K562 (cell line): ENCODE measurements around the gene TRIM45. TPM values are rescaled to one million over a fixed set of nuclear protein-coding genes. Genes with fewer than 3 reads are reported as not detected.
A peak's percentile ranks its signal among the peaks of the same experiment; 100 is the strongest.

Experiments
- CEBPG ChIP-seq, 3 experiments: fragments of 200-800 bp in 1 of 3; sonication (Bioruptor generic) in 1 of 3; sonication (generic) in 1 of 3; formaldehyde crosslinking in 1 of 3; IDR thresholded peaks in 2 of 3; conservative IDR thresholded peaks in 1 of 3; 2 replicates each; pipeline versions ENCODE4 v1.6.1 to v1.8.0; 2016 to 2022; ENCODE audit warnings: missing compliant biosample characterization in 2 of 3, missing genetic modification characterization in 2 of 3, mild to moderate bottlenecking in 1 of 3, missing genetic modification reagents in 1 of 3
- HDAC8 ChIP-seq: fragments of 450-650 bp; IDR thresholded peaks from 2 replicates; pipeline ENCODE4 v1.6.1; 2016; ENCODE audit warnings: mild to moderate bottlenecking, missing genetic modification characterization, moderate library complexity, missing compliant biosample characterization
- MIER1 ChIP-seq: fragments of 450-650 bp; IDR thresholded peaks from 2 replicates; pipeline ENCODE4 v1.6.1; 2016; ENCODE audit warnings: antibody characterized with exemption, mild to moderate bottlenecking, low read depth
- NFE2 ChIP-seq: IDR thresholded peaks from 2 replicates; pipeline ENCODE4 v1.6.1; 2014; ENCODE audit warnings: antibody characterized with exemption, low read depth
- POLR2AphosphoS2 ChIP-seq: IDR thresholded peaks from 2 replicates; pipeline ENCODE4 v1.6.1; 2012; ENCODE audit warnings: low read length, improper control_type of control experiment
- PYGO2 ChIP-seq: fragments of 450-650 bp; IDR thresholded peaks from 2 replicates; pipeline ENCODE4 v1.6.1; 2016; ENCODE audit warnings: mild to moderate bottlenecking, missing genetic modification characterization, moderate library complexity, missing compliant biosample characterization
- STAT5A ChIP-seq: IDR thresholded peaks from 2 replicates; pipeline ENCODE4 v1.6.1; 2012; ENCODE audit warnings: low read length, inconsistent platforms, borderline replicate concordance
- ZNF124 ChIP-seq: sonication (generic); formaldehyde crosslinking; IDR thresholded peaks from 2 replicates; pipeline ENCODE4 v1.8.1; 2022; ENCODE audit warnings: missing genetic modification reagents
- ZNF592 ChIP-seq: fragments of 450-650 bp; IDR thresholded peaks from 2 replicates; pipeline ENCODE4 v1.6.1; 2017; ENCODE audit warnings: antibody characterized with exemption, mild to moderate bottlenecking
- ZNF639 ChIP-seq, 2 experiments: fragments of 200-800 bp in 1 of 2; sonication (Bioruptor generic) in 1 of 2; sonication (generic) in 1 of 2; formaldehyde crosslinking in 1 of 2; IDR thresholded peaks in 1 of 2; conservative IDR thresholded peaks in 1 of 2; 2 replicates each; pipeline versions ENCODE4 v1.5.0 to v1.6.1; 2016 to 2020; ENCODE audit warnings: missing compliant biosample characterization in 1 of 2, missing genetic modification characterization in 1 of 2, missing genetic modification reagents in 1 of 2
- polyA plus RNA-seq, 8 experiments: library from polyadenylated mRNA; depleted of rRNA in 4 of 8; stranded (reverse) in 5 of 8; unstranded in 3 of 8; fragments of >200 nt; fragmentation: Nextera tagmentation in 2 of 8; fragmentation: Illumina TruSeq in 1 of 8; extraction: Ambion mirVana in 2 of 8; extraction: Trizol in 1 of 8; gene quantifications; 2 replicates each; pipeline versions ENCODE4 v1.2.1 to v1.2.3, GENCODE V29; 2011 to 2014; ENCODE audit warnings: inconsistent platforms in 1 of 8, missing spikeins in 1 of 8
- total RNA-seq, 7 experiments: library from RNA; depleted of rRNA in 6 of 7; stranded (reverse); fragments of >200 nt in 6 of 7; fragmentation: Illumina TruSeq in 2 of 7; extraction: Trizol in 2 of 7; gene quantifications; 2 replicates each; pipeline versions ENCODE4 v1.2.1 to v1.2.3, GENCODE V29; 2011 to 2021; ENCODE audit warnings: low replicate concordance in 1 of 7
- TF ChIP-seq, protein P1 (sequence below): fragments of 450-650 bp; IDR thresholded peaks from 2 replicates; pipeline ENCODE4 v1.6.1; 2018; ENCODE audit not compliant: partially characterized antibody
- TF ChIP-seq, protein P2 (sequence below), 2 experiments: fragments of 150-350 bp in 1 of 2; IDR thresholded peaks; 2 replicates each; pipeline ENCODE4 v1.6.1; 2012 to 2016; ENCODE audit warnings: low read depth in 2 of 2, low read length in 2 of 2, mild to moderate bottlenecking in 1 of 2, moderate library complexity in 1 of 2

Gene TRIM45
- total and polyA plus RNA-seq, 9 of the 15 experiments (the other 6 are each of a cell fraction or from before 2014, with no cell fraction given): 1.9 to 6.2 (median 3.6) TPM

- TF ChIP-seq, protein P1, sequence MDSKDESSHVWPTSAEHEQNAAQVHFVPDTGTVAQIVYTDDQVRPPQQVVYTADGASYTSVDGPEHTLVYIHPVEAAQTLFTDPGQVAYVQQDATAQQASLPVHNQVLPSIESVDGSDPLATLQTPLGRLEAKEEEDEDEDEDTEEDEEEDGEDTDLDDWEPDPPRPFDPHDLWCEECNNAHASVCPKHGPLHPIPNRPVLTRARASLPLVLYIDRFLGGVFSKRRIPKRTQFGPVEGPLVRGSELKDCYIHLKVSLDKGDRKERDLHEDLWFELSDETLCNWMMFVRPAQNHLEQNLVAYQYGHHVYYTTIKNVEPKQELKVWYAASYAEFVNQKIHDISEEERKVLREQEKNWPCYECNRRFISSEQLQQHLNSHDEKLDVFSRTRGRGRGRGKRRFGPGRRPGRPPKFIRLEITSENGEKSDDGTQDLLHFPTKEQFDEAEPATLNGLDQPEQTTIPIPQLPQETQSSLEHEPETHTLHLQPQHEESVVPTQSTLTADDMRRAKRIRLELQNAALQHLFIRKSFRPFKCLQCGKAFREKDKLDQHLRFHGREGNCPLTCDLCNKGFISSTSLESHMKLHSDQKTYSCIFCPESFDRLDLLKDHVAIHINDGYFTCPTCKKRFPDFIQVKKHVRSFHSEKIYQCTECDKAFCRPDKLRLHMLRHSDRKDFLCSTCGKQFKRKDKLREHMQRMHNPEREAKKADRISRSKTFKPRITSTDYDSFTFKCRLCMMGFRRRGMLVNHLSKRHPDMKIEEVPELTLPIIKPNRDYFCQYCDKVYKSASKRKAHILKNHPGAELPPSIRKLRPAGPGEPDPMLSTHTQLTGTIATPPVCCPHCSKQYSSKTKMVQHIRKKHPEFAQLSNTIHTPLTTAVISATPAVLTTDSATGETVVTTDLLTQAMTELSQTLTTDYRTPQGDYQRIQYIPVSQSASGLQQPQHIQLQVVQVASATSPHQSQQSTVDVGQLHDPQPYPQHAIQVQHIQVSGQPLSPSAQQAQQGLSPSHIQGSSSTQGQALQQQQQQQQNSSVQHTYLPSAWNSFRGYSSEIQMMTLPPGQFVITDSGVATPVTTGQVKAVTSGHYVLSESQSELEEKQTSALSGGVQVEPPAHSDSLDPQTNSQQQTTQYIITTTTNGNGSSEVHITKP: peak; percentile 17
- no peak for TF ChIP-seq POLR2AphosphoS2
- TF ChIP-seq PYGO2 (tag): no peak
- TF ChIP-seq STAT5A: no peak
- no peak for TF ChIP-seq ZNF124
- TF ChIP-seq ZNF639 (CRISPR knock-in tag; conservative IDR thresholded peaks at IDR 0.05 in 1 of 2, IDR thresholded peaks at IDR 0.05 in 1 of 2): peak in 1 of 2 experiments; percentile 75; a peak in 2 of 4 replicates
- TF ChIP-seq, protein P2, sequence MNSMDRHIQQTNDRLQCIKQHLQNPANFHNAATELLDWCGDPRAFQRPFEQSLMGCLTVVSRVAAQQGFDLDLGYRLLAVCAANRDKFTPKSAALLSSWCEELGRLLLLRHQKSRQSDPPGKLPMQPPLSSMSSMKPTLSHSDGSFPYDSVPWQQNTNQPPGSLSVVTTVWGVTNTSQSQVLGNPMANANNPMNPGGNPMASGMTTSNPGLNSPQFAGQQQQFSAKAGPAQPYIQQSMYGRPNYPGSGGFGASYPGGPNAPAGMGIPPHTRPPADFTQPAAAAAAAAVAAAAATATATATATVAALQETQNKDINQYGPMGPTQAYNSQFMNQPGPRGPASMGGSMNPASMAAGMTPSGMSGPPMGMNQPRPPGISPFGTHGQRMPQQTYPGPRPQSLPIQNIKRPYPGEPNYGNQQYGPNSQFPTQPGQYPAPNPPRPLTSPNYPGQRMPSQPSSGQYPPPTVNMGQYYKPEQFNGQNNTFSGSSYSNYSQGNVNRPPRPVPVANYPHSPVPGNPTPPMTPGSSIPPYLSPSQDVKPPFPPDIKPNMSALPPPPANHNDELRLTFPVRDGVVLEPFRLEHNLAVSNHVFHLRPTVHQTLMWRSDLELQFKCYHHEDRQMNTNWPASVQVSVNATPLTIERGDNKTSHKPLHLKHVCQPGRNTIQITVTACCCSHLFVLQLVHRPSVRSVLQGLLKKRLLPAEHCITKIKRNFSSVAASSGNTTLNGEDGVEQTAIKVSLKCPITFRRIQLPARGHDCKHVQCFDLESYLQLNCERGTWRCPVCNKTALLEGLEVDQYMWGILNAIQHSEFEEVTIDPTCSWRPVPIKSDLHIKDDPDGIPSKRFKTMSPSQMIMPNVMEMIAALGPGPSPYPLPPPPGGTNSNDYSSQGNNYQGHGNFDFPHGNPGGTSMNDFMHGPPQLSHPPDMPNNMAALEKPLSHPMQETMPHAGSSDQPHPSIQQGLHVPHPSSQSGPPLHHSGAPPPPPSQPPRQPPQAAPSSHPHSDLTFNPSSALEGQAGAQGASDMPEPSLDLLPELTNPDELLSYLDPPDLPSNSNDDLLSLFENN (IDR thresholded peaks at IDR 0.05; ENCODE audit: low read depth in 2 of 2, low read length in 2 of 2): peak in 1 of 2 experiments; percentile 15; a peak in 1 of 4 replicates
- no peak for TF ChIP-seq CEBPG (CRISPR knock-in tag; IDR thresholded peaks at IDR 0.05)
- no peak for TF ChIP-seq CEBPG (tag; conservative IDR thresholded peaks at IDR 0.05 in 1 of 2, IDR thresholded peaks at IDR 0.05 in 1 of 2)
- TF ChIP-seq ZNF592: peak; percentile 91
- TF ChIP-seq NFE2: no peak
- TF ChIP-seq MIER1: no peak
- TF ChIP-seq HDAC8 (tag): no peak; the same call in 1 of the 2 replicates
Measured at GRCh38 chr1:117121589-117122329, at the start of gene TRIM45 (continued).
